Osteoblast (primary cell): ENCODE measurements around the gene PIN1. TPM values are rescaled to one million over a fixed set of nuclear protein-coding genes. Genes with fewer than 3 reads are reported as not detected.

Experiments used
- DNase-seq: peaks from one replicate; pipeline ENCODE4 v3.0.0; 2011; ENCODE audit warnings: low spot score, mixed read lengths; ENCODE audit not compliant: insufficient read length; ENCODE audit errors: missing footprints
- H2AFZ ChIP-seq: 2 replicates; pipeline ENCODE4 v1.6.0; 2011; ENCODE audit warnings: mild to moderate bottlenecking, low read length
- H3K27ac ChIP-seq: 2 replicates; pipeline ENCODE4 v1.5.1; 2011; ENCODE audit warnings: mild to moderate bottlenecking, low read depth, low read length, moderate library complexity
- H3K27me3 ChIP-seq: 2 replicates; pipeline ENCODE4 v1.6.0; 2012; ENCODE audit warnings: mild to moderate bottlenecking, control low read depth, inconsistent platforms, low read length, moderate library complexity; ENCODE audit not compliant: insufficient read depth
- H3K36me3 ChIP-seq: 2 replicates; pipeline ENCODE4 v1.5.1; 2011; ENCODE audit warnings: mild to moderate bottlenecking, low read length, control low read depth, moderate library complexity; ENCODE audit not compliant: insufficient read depth
- H3K4me1 ChIP-seq: 2 replicates; pipeline ENCODE4 v1.5.1; 2011; ENCODE audit warnings: mild to moderate bottlenecking, low read length, control low read depth, moderate library complexity; ENCODE audit not compliant: insufficient read depth
- H3K4me2 ChIP-seq: 2 replicates; pipeline ENCODE4 v1.6.0; 2011; ENCODE audit warnings: mild to moderate bottlenecking, low read length; ENCODE audit not compliant: insufficient read depth
- H3K4me3 ChIP-seq: fragments of 200-600 bp; sonication (generic); 3 replicates; pipeline ENCODE4 v1.5.1; 2012; ENCODE audit warnings: mild to moderate bottlenecking, low read length, inconsistent platforms; ENCODE audit not compliant: insufficient read depth
- H3K79me2 ChIP-seq: 2 replicates; pipeline ENCODE4 v1.6.0; 2012; ENCODE audit warnings: mild to moderate bottlenecking, low read length, control low read depth, inconsistent platforms; ENCODE audit not compliant: insufficient read depth
- H3K9me3 ChIP-seq: 2 replicates; pipeline ENCODE4 v1.5.1; 2011; ENCODE audit warnings: low read depth, low read length, control low read depth
- H4K20me1 ChIP-seq: 2 replicates; pipeline ENCODE4 v1.6.0; 2012; ENCODE audit warnings: mild to moderate bottlenecking, low read length, control low read depth; ENCODE audit not compliant: insufficient read depth
- CTCF ChIP-seq: IDR thresholded peaks from 2 replicates; pipeline ENCODE4 v1.5.1; 2011; ENCODE audit warnings: mild to moderate bottlenecking, low read depth, low read length, moderate library complexity; ENCODE audit errors: extremely low read depth
- total RNA-seq: library from RNA; depleted of rRNA; stranded (reverse); fragments of >200 nt; gene quantifications from 2 replicates; pipeline ENCODE4 v1.2.3, GENCODE V29; 2012

PIN1 gene
- total RNA-seq, 1 donor = 62.6 TPM

- TF ChIP-seq CTCF = peak; percentile 89
- peaks cover 28% of the 10 kb centered on the region for H3K36me3 ChIP-seq
- peaks cover 29% of the 10 kb centered on the region for H3K79me2 ChIP-seq
- no peak overlapping the region for H3K4me3 ChIP-seq
- H3K27ac ChIP-seq = peak overlapping the region; percentile 85
- no peaks in the 10 kb centered on the region for H3K27me3 ChIP-seq
- no peak overlapping the region for H2AFZ ChIP-seq
- H3K4me2 ChIP-seq = no peak overlapping the region
- peaks cover 11% of the 10 kb centered on the region for H3K4me1 ChIP-seq
- peak; percentile 100 for DNase-seq
- no peaks in the 10 kb centered on the region for H3K9me3 ChIP-seq
- H4K20me1 ChIP-seq = peaks cover 28% of the 10 kb centered on the region
Observed at GRCh38 chr19:9847087-9847671, 12.1 kb downstream of the PIN1 start.

GRCh38 chr19:9848060-9848459 is 12.9 kb downstream of the PIN1 start:
- peaks cover 11% of the 10 kb centered on the region for H3K4me1 ChIP-seq
- no peak overlapping the region for H3K4me2 ChIP-seq
- no peak overlapping the region for H3K27ac ChIP-seq
- TF ChIP-seq CTCF = peak; percentile 27
- no peaks in the 10 kb centered on the region for H3K9me3 ChIP-seq
- no peak overlapping the region for H2AFZ ChIP-seq
- no peak for DNase-seq
- peaks cover 28% of the 10 kb centered on the region for H4K20me1 ChIP-seq
- peaks cover 20% of the 10 kb centered on the region for H3K36me3 ChIP-seq
- H3K27me3 ChIP-seq = no peaks in the 10 kb centered on the region
- no peak overlapping the region for H3K4me3 ChIP-seq
- H3K79me2 ChIP-seq = peaks cover 26% of the 10 kb centered on the region

GRCh38 chr19:9848762-9849161 is 13.6 kb downstream of the PIN1 start:
- TF ChIP-seq CTCF = no peak
- Histone ChIP-seq H3K79me2 (peaks cover 26% of the 10 kb centered on the region), H3K27ac (no peak overlapping the region), H2AFZ (no peak overlapping the region), H3K4me2 (no peak overlapping the region), H4K20me1 (peaks cover 28% of the 10 kb centered on the region), H3K36me3 (peaks cover 15% of the 10 kb centered on the region), H3K27me3 (no peaks in the 10 kb centered on the region), H3K4me1 (peaks cover 11% of the 10 kb centered on the region), H3K4me3 (no peak overlapping the region), H3K9me3 (no peaks in the 10 kb centered on the region)
- DNase-seq = no peak

GRCh38 chr19:9849791-9850190 is 14.7 kb downstream of the PIN1 start:
- Histone ChIP-seq H4K20me1 (peaks cover 26% of the 10 kb centered on the region), H2AFZ (no peak overlapping the region), H3K36me3 (peaks cover 7% of the 10 kb centered on the region), H3K4me1 (peaks cover 11% of the 10 kb centered on the region), H3K27me3 (no peaks in the 10 kb centered on the region), H3K4me2 (no peak overlapping the region), H3K79me2 (peaks cover 20% of the 10 kb centered on the region), H3K9me3 (no peaks in the 10 kb centered on the region), H3K27ac (no peak overlapping the region), H3K4me3 (no peak overlapping the region)
- no peak for TF ChIP-seq CTCF
- no peak for DNase-seq
